Measurements from ENCODE around the gene GRSF1.

- TF ChIP-seq CTCF (IDR thresholded peaks at IDR 0.05) (no peak), POLR2AphosphoS5 (IDR thresholded peaks at IDR 0.05) (no peak)
Measured at GRCh38 chr4:70873216-70873615, 33.5 kb upstream of the GRSF1 start.

Data from prostate gland (tissue), 2 donors.